ENCODE data around the gene GMPPB.

DNA sequence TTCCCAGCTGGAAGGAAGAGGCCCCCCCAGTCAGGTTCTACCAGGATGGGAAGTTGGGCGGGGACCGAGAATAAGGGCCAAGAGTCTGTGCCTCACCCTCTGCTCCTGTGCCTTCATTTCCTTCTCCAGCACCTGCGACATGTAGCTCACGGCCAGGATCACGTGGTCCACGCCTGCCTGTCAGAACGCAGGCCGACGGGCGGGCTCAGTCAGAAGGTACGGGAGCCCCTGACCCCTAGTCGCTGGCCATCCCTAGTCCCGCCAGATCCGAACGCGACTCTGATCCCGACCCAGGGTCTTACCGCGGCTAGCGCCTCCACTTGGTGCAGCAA, 489 bp downstream of the GMPPB start:
- TF ChIP-seq EGR1 (IDR thresholded peaks at IDR 0.05) (no peak), TAF1 (IDR thresholded peaks at IDR 0.05; ENCODE audit: low read depth) (no peak), REST (IDR thresholded peaks at IDR 0.05; ENCODE audit: low read depth) (no peak), ZBTB7A (IDR thresholded peaks at IDR 0.05; ENCODE audit: low read depth) (no peak), MAX (IDR thresholded peaks at IDR 0.05) (peak; percentile 64; the same call in 1 of the 2 replicates), NFIC (IDR thresholded peaks at IDR 0.05) (no peak), CEBPB (IDR thresholded peaks at IDR 0.05) (no peak), YY1 (IDR thresholded peaks at IDR 0.05; ENCODE audit: low read depth) (no peak)

All from Ishikawa (cell line).